Measurements from ENCODE around the gene SLC41A2. TPM values are rescaled to one million over a fixed set of nuclear protein-coding genes. Genes with fewer than 3 reads are reported as not detected.

The SLC41A2 gene
- total RNA-seq, 1 donor from 2014 or later = 11.9 TPM

- Histone ChIP-seq H3K36me3 (no peaks in the 10 kb centered on the region), H3K4me3 (peak overlapping the region; percentile 91), H3K9me3 (ENCODE audit: low read depth) (no peaks in the 10 kb centered on the region), H3K27ac (no peak overlapping the region), H3K9ac (no peak overlapping the region), H4K20me1 (ENCODE audit: low read depth) (no peaks in the 10 kb centered on the region), H3K4me2 (peak overlapping the region; percentile 82), H3K27me3 (peaks cover 64% of the 10 kb centered on the region), H3F3A (ENCODE audit: low read depth) (no peaks in the 10 kb centered on the region), H2AFZ (replicated peaks) (peak overlapping the region; percentile 100), H3K79me2 (ENCODE audit: low read depth) (no peaks in the 10 kb centered on the region), H3K4me1 (no peaks in the 10 kb centered on the region)
- H3K36me3 Mint-ChIP-seq = peaks cover 2% of the 10 kb centered on the region
- H3K27ac Mint-ChIP-seq = peak overlapping the region; percentile 8
- peaks cover 18% of the 10 kb centered on the region for H3K27me3 Mint-ChIP-seq (ENCODE audit: insufficient read depth, low read depth)
- TF ChIP-seq, protein P1, sequence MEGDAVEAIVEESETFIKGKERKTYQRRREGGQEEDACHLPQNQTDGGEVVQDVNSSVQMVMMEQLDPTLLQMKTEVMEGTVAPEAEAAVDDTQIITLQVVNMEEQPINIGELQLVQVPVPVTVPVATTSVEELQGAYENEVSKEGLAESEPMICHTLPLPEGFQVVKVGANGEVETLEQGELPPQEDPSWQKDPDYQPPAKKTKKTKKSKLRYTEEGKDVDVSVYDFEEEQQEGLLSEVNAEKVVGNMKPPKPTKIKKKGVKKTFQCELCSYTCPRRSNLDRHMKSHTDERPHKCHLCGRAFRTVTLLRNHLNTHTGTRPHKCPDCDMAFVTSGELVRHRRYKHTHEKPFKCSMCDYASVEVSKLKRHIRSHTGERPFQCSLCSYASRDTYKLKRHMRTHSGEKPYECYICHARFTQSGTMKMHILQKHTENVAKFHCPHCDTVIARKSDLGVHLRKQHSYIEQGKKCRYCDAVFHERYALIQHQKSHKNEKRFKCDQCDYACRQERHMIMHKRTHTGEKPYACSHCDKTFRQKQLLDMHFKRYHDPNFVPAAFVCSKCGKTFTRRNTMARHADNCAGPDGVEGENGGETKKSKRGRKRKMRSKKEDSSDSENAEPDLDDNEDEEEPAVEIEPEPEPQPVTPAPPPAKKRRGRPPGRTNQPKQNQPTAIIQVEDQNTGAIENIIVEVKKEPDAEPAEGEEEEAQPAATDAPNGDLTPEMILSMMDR (IDR thresholded peaks at IDR 0.05) = no peak
- TF ChIP-seq EZH2 (IDR thresholded peaks at IDR 0.05) (no peak), EZH2phosphoT487 (IDR thresholded peaks at IDR 0.05) (no peak)
- H3K9me3 Mint-ChIP-seq = no peaks in the 10 kb centered on the region
- no peak for DNase-seq (ENCODE audit: low spot score)
- H3K4me3 Mint-ChIP-seq = peak overlapping the region; percentile 90
- H3K4me1 Mint-ChIP-seq = peaks cover 24% of the 10 kb centered on the region
Observed at GRCh38 chr12:104956870-104957718, 996 bp downstream of the SLC41A2 start.

DNA sequence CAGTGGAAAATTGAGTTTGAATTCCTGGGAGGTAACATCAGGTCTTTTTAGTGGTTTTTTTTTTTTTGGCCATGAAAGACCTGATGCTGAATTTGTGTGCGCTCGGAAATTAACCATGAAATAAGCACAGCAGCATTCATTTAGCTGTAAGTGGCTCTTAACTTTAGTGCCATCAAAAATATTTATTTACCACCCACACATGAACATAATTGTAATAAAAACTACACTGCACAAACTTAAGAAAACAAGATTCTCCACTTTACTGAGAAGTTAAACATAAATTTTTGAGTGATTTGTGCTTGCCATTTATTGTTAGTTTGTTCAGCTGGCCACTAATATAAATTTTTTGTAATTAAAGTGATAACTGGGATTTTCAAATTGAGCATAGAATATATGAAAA lies 2.4 kb downstream of the SLC41A2 start:
- Histone ChIP-seq H3K9me3 (ENCODE audit: low read depth) (no peaks in the 10 kb centered on the region), H3K27ac (no peak overlapping the region), H3K4me2 (no peak overlapping the region), H3K36me3 (no peaks in the 10 kb centered on the region), H3K27me3 (peaks cover 64% of the 10 kb centered on the region), H3K4me3 (no peak overlapping the region), H3K9ac (no peak overlapping the region), H2AFZ (replicated peaks) (no peak overlapping the region), H3K4me1 (no peaks in the 10 kb centered on the region), H4K20me1 (ENCODE audit: low read depth) (no peaks in the 10 kb centered on the region), H3K79me2 (ENCODE audit: low read depth) (no peaks in the 10 kb centered on the region), H3F3A (ENCODE audit: low read depth) (no peaks in the 10 kb centered on the region)
- H3K27ac Mint-ChIP-seq = no peak overlapping the region
- H3K9me3 Mint-ChIP-seq = no peaks in the 10 kb centered on the region
- H3K4me3 Mint-ChIP-seq = no peak overlapping the region
- peaks cover 18% of the 10 kb centered on the region for H3K27me3 Mint-ChIP-seq (ENCODE audit: insufficient read depth, low read depth)
- peaks cover 22% of the 10 kb centered on the region for H3K4me1 Mint-ChIP-seq
- TF ChIP-seq EZH2phosphoT487 (IDR thresholded peaks at IDR 0.05) = no peak
- H3K36me3 Mint-ChIP-seq = peaks cover 2% of the 10 kb centered on the region
- no peak for DNase-seq (ENCODE audit: low spot score)

GRCh38 chr12:104953323-104953722 lies 4.8 kb downstream of the SLC41A2 start:
- peaks cover 18% of the 10 kb centered on the region for H3K27me3 Mint-ChIP-seq (ENCODE audit: insufficient read depth, low read depth)
- H3K4me1 ChIP-seq = no peaks in the 10 kb centered on the region
- H2AFZ ChIP-seq (replicated peaks) = no peak overlapping the region
- H3F3A ChIP-seq (ENCODE audit: low read depth) = no peaks in the 10 kb centered on the region
- H3K4me2 ChIP-seq = no peak overlapping the region
- no peaks in the 10 kb centered on the region for H3K36me3 ChIP-seq
- H3K27ac Mint-ChIP-seq = no peak overlapping the region
- no peak overlapping the region for H3K4me3 ChIP-seq
- no peak overlapping the region for H3K27ac ChIP-seq
- no peaks in the 10 kb centered on the region for H3K36me3 Mint-ChIP-seq
- H3K9me3 Mint-ChIP-seq = no peaks in the 10 kb centered on the region
- peaks cover 42% of the 10 kb centered on the region for H3K27me3 ChIP-seq
- H3K4me1 Mint-ChIP-seq = peaks cover 5% of the 10 kb centered on the region
- H3K4me3 Mint-ChIP-seq = no peak overlapping the region
- no peaks in the 10 kb centered on the region for H3K79me2 ChIP-seq (ENCODE audit: low read depth)
- no peaks in the 10 kb centered on the region for H3K9me3 ChIP-seq (ENCODE audit: low read depth)
- TF ChIP-seq EZH2 (IDR thresholded peaks at IDR 0.05) (no peak), EZH2phosphoT487 (IDR thresholded peaks at IDR 0.05) (no peak)
- TF ChIP-seq, protein P1 (IDR thresholded peaks at IDR 0.05) = no peak
- no peaks in the 10 kb centered on the region for H4K20me1 ChIP-seq (ENCODE audit: low read depth)
- H3K9ac ChIP-seq = no peak overlapping the region
- no peak for DNase-seq (ENCODE audit: low spot score)

DNA sequence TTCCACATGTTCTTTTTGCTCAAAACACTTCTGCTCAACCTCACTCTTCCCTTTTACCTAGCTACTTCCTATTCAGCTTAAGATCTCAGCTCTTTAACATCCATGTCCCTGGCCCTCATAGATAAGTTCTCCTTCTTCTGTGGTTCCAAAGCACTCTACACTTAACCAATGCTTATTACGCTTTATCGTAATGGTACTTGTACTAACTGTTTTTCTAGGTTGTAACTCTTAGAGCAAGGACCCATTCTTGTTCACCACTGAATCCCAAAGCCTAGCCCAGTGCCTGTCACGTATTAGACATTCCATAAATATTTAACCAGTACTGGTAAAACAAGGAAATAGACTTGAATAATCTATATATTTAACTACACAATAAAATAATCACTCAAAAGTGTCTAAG lies 5.3 kb downstream of the SLC41A2 start:
- no peak overlapping the region for H3K27ac ChIP-seq
- no peak overlapping the region for H3K4me3 Mint-ChIP-seq
- no peaks in the 10 kb centered on the region for H3K79me2 ChIP-seq (ENCODE audit: low read depth)
- TF ChIP-seq EZH2phosphoT487 (IDR thresholded peaks at IDR 0.05) = no peak
- H3K27me3 ChIP-seq = peaks cover 39% of the 10 kb centered on the region
- H3K27me3 Mint-ChIP-seq (ENCODE audit: insufficient read depth, low read depth) = peaks cover 18% of the 10 kb centered on the region
- no peak overlapping the region for H2AFZ ChIP-seq (replicated peaks)
- H3K4me3 ChIP-seq = no peak overlapping the region
- H3K4me1 ChIP-seq = no peaks in the 10 kb centered on the region
- no peak overlapping the region for H3K27ac Mint-ChIP-seq
- no peaks in the 10 kb centered on the region for H3K36me3 ChIP-seq
- H3K36me3 Mint-ChIP-seq = no peaks in the 10 kb centered on the region
- no peaks in the 10 kb centered on the region for H3K9me3 Mint-ChIP-seq
- no peak overlapping the region for H3K4me2 ChIP-seq
- H3K9ac ChIP-seq = no peak overlapping the region
- H3K9me3 ChIP-seq (ENCODE audit: low read depth) = no peaks in the 10 kb centered on the region
- no peak for DNase-seq (ENCODE audit: low spot score)
- peaks cover 5% of the 10 kb centered on the region for H3K4me1 Mint-ChIP-seq
- no peaks in the 10 kb centered on the region for H4K20me1 ChIP-seq (ENCODE audit: low read depth)
- no peaks in the 10 kb centered on the region for H3F3A ChIP-seq (ENCODE audit: low read depth)

All from neural progenitor cell (in vitro differentiated cells).